HS-5 (cell line): ENCODE measurements around the gene AMBRA1.

Source experiments
- DNase-seq: peaks from one replicate; pipeline ENCODE4 v3.0.0-alpha.2; 2012; ENCODE audit warnings: low read depth

Gene AMBRA1

GRCh38 chr11:46593550-46594373, at the start of gene AMBRA1:
Gene AMBRA1, minus strand, starts transcription at chr11:46594023. Its CDS starts 45,643 bp downstream, at chr11:46548380.
- peak; percentile 77 for DNase-seq

- DNase-seq = no peak
Observed at GRCh38 chr11:46643531-46643930, 49.7 kb upstream of the AMBRA1 start.

- DNase-seq = no peak
Observed at GRCh38 chr11:46642627-46643335, 49.0 kb upstream of the AMBRA1 start.

GRCh38 chr11:46641639-46642038, 47.8 kb upstream of the AMBRA1 start:
- DNase-seq = no peak

- no peak for DNase-seq
Observed at GRCh38 chr11:46640036-46640788, 46.4 kb upstream of the AMBRA1 start.

GRCh38 chr11:46639197-46639839, 45.5 kb upstream of the AMBRA1 start:
- DNase-seq = no peak

GRCh38 chr11:46637546-46637945, 43.7 kb upstream of the AMBRA1 start:
- DNase-seq = no peak

- DNase-seq = no peak
Observed at GRCh38 chr11:46635557-46636139, 41.8 kb upstream of the AMBRA1 start.

- DNase-seq = no peak
Observed at GRCh38 chr11:46633291-46634217, 39.7 kb upstream of the AMBRA1 start.

- no peak for DNase-seq
Observed at GRCh38 chr11:46632502-46632901, 38.7 kb upstream of the AMBRA1 start.

- no peak for DNase-seq
Observed at GRCh38 chr11:46631676-46632075, 37.9 kb upstream of the AMBRA1 start.

- no peak for DNase-seq
Observed at GRCh38 chr11:46630237-46630636, 36.4 kb upstream of the AMBRA1 start.

- DNase-seq = no peak
Observed at GRCh38 chr11:46628961-46629360, 35.1 kb upstream of the AMBRA1 start.

- no peak for DNase-seq
Observed at GRCh38 chr11:46625406-46625805, 31.6 kb upstream of the AMBRA1 start.

- DNase-seq = no peak
Observed at GRCh38 chr11:46618837-46619236, 25.0 kb upstream of the AMBRA1 start.

- DNase-seq = no peak
Observed at GRCh38 chr11:46617972-46618314, 24.1 kb upstream of the AMBRA1 start.

GRCh38 chr11:46617134-46617971, 23.5 kb upstream of the AMBRA1 start, which contains the start of the genes ATG13 and HARBI1:
Gene ATG13, plus strand, starts transcription at chr11:46617553. Its CDS starts 26,739 bp downstream, at chr11:46644292.
Gene HARBI1, minus strand, starts transcription at chr11:46617227. Its CDS starts 990 bp downstream, at chr11:46616237.
- DNase-seq = peak; percentile 89

- DNase-seq = no peak
Observed at GRCh38 chr11:46616551-46617133, 22.8 kb upstream of the AMBRA1 start.

GRCh38 chr11:46615756-46616155, 21.9 kb upstream of the AMBRA1 start:
- peak; percentile 36 for DNase-seq
